ENCODE results near the gene ATP6V0A4.

DNA sequence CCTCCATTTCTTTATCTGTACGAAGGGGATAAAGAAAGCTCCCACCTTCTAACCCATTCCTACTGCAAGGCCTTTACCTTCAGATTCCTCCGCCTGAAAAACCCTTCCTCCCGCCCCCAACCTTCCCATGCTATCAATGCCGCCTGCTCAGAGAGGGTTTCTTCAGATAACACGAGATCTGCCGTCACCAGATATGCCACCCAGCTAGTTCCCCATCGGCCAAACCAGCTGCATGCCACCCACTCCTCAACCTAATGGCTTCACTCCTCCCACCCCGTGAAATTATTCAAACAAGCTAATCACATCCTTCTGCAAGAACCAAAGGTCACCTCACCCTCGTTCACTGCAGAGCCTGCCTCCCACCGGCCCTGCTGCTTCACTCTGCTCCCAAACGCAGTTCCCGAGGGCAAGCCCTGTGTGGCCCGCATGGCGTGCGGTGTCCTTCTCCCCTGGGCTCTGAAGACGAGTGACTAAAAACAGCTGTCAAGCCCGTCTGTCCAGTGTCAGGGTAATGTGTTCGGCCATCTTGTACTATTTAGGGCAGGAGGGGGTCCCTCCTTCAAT, 47.0 kb downstream of the ATP6V0A4 start:
- TF ChIP-seq CTCF (conservative IDR thresholded peaks at IDR 0.05 in 1 of 2, IDR thresholded peaks at IDR 0.05 in 1 of 2; ENCODE audit: low read depth in 1 of 2, low read length in 2 of 2) (no peak), EZH2 (IDR thresholded peaks at IDR 0.05; ENCODE audit: low read length, missing control alignments) (no peak)

Data from fibroblast of lung (primary cell).